GM21619 (cell line): Measurements from ENCODE around the gene HLF.

ENCODE experiments used
- ATAC-seq: cut with Tn5 transposase; IDR thresholded peaks from one replicate; pipeline ENCODE4 v1.9.1; 2021; ENCODE audit not compliant: unreplicated experiment

Gene HLF

DNA sequence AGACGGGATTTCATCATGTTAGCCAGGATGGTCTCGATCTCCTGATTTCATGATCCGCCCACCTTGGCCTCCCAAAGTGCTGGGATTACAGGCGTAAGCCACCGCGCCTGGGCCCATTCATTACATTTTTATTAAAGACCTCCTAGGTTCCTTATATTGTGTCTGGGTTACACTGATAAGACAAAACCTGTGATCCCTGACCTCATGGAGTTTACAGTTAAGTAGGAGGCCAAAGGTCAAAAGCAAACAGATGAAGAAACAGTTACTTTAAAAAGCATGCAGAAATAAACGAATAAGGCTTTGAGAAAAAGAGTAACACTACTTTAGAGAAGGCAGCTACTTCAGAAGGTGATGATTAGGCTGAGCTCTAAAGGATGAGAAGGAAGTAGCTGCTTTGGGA lies 14.9 kb upstream of the HLF start:
- no peak for ATAC-seq

DNA sequence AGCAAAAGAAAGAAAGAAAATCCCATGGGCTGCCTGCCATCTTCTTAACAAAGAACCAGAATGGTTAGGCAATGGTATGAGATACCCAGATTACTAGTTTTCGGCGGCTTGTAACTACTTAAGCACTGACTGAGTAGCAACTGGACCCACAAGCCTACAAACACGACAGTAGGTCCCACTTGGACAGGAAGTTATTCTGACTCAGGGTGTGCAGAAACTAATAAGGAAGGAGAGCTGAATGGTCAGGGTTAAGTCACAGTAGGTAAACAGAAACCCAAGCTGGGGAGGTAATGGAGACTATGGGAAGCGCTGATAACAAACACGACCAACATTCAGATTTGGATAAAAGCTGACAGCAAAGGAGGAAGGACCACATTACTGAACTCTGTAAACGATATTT lies 10.4 kb upstream of the HLF start:
- no peak for ATAC-seq

DNA sequence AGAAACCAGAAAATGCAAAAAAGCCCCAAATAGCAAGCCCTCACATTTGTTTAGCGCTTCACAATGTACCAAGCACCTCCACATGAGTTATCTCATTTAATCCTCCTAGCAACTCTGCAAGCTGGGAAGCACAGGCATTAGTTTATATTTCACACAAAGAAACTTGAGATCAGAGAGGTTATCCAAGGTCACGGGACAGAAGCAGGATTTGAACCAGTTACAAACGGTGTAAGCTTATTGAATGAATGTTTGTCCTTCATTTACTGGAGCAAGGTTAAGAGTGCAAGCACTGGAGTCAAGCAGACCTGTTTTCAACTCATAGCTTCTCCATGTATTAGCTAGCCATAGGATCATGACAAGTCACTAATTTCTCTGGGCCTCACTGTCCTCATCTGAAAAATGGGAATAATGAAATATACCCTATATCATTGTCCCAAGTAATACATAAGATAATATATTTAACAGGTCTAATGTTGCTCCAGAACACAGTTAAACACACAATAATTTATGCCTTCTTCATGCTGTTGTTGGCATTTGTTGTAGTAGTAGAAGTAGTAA lies 6.1 kb upstream of the HLF start:
- ATAC-seq = no peak

DNA sequence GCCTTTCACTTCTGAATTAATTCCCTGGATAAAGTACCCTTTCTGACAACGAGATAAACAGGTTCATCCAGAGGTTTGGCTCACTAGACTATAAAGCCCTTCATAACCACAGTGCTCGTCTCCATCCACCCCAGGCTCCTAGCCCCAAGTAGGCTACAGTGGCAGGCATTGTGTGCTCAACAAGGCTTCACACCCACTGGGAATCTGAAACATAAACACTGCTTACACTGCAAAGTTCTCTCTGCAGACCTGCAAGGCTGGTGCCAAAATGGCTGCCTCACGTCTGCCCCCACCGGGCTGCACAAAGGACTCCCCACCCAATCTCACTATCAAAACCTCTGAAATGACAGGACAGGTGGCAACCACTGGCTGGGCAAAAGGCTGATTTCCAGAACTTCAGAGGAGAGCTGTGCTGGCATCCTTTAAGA lies 5.1 kb upstream of the HLF start:
- ATAC-seq = no peak

DNA sequence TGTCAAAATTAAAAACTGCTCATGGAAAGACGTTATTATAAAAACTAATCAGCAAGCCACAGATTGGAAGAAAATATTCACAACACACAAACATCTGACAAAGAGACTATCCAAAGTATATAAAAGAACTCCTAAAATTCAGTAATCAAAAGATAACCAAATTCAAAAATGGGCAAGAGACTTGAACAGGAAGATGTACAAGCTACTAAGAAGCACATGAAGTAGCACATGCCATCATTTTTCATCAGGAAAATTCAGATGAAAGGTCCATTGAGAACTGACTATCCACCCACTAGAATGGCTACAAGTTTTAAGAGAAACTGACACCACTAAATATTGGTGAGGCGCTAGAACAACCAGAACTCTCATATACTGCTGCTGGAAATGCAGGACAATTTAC lies 3.4 kb upstream of the HLF start:
- ATAC-seq = no peak

DNA sequence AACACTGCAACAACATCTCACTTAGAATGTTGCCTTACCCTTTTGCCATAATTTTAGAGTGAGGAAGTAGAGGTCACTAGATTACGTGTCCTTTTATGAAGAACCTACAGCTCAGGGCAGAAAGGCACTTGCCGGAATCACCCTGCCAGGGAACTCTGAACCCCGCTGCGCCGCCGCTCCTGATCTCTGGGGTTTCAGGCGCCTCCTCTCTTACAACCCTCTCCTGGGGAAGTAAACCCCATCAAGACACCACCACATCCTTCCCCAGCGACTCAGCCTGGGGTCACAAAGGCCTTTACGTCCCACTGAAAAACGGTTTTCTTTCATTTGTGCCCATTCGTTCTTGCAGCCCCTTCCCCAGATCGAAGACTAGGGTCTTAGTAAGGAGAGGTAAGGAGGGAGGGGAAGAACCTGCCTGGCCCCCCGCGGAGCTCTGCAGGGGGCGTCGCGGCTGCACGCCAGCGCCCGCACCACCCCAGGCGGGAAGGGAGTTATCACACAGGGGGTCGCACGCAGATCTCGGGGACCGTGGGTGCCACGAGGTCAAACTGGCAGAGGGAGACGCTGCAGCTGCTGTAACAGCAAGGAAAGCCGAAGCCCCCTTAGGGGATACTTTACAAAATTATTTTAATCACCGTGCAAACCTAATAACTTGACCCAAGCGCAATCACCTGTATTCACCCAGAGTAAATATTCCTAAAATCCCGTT lies 1.0 kb upstream of the HLF start:
- ATAC-seq = no peak

DNA sequence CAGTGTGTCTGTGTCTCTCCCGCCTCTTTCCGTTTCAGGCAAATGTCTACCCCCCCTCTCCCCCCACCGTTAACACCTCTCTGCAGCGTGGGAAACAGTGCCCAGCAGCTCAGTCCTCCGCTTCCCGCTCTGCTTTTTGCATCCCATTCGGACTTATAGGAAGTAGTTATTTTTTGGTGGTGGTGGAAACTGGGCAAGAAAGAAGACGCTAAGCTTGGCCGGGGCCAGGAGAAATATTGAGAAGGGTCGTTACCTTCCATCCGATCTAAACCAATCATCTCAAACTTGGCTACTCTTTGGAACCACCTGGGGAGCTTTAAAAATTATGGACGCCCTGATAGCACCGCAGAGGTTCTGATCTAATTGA lies 499 bp upstream of the HLF start:
- no peak for ATAC-seq

DNA sequence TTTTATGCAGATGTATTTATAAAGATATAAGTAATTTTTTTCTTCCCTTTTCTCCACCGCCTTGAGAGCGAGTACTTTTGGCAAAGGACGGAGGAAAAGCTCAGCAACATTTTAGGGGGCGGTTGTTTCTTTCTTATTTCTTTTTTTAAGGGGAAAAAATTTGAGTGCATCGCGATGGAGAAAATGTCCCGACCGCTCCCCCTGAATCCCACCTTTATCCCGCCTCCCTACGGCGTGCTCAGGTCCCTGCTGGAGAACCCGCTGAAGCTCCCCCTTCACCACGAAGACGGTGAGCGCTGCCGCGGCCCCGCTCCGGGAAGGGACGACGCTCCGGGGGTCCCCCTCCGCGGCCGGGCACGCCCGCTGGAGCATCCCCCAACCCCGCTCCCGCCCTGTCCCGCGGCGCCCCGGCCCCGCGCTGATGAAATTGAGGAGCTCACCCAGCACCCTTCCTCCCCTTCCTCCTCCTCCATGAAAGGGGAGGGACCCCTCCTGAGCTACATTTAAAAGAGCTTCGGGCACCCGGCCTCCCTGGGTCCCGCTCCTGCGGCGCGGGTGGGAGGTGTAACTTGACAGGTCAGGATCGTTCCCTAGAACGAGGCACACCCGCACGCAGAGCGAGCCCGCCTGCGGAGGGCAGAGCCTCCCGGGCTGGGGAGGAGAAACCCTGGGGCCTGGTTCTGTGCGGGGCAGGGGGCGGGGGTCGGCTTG lies 706 bp downstream of the HLF start:
- no peak for ATAC-seq

DNA sequence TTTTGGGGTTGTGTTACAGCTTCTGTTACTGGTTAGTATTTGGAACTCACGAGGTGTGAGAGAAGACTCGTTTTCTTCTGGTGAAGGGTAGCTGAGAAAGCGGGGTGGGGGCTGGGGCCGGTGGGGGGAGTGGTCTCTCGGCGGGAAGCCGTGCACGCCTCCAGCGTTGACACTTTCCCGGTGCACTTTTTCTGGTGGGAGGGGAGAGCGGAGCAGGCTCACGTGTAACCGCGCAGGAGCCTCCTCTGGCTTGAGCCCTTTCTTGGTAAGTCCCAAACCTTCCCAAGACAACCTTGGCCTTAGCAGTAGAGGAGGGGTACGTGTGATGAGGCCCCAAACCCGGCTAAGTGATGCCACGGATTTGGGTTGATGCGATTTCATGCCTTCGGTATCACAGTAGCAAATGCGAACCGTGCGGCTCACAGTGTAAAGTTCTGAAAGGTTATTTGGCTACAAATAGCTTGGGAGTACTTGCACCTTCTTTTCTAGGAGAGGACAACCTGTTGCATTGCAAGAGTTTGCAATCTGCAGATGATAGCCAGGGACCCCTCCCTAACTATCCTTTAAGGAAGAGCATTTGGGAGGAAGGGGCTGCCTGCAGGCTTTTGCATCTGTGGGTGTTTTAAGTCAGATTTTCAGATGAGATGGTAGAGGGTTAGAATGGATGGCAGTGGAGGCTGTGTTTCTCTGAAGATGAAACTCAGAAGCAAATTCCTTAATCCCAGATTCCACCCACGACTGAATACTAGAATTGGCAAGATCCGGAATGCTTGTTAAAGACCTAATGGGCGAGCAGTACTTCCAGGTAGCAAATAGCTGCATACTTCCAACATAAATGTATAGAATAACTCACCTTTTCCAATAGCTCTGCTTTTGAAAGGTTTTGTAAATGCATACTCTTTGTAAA lies 1.5 kb downstream of the HLF start:
- no peak for ATAC-seq

DNA sequence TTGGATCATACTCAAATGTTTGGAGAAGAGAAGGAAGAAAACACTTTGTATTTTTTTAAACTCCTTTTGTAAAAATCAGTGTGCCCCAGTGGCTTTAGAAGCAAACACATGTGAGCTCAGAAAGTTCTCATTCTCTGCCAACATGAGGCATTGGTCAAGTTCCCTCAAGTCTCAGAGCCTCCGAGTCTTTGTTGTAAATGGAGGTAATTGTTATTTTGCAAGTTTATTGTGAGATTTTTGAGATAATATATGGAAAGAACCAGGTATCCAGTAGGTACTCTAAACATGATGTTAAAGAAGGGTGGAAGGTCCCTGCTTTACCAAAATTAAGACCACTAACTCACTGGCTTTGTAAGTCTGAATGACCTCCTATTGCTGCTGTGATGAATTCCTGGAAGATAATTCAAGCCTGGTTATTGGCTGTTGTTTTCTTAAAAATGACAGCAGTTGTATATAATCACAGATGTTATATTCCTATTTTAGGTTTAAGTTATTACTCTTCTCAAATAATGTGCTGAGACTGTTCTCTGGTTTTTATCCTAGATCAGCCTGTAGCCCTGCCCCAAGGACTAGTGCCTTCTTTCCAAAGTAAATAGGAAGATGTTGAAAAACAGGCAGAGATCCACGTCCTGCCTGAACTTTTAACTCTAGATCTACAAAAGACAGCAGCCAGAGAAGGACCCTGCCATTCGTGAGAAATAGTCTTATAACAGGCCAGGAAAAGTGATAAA lies 2.4 kb downstream of the HLF start:
- ATAC-seq = no peak

DNA sequence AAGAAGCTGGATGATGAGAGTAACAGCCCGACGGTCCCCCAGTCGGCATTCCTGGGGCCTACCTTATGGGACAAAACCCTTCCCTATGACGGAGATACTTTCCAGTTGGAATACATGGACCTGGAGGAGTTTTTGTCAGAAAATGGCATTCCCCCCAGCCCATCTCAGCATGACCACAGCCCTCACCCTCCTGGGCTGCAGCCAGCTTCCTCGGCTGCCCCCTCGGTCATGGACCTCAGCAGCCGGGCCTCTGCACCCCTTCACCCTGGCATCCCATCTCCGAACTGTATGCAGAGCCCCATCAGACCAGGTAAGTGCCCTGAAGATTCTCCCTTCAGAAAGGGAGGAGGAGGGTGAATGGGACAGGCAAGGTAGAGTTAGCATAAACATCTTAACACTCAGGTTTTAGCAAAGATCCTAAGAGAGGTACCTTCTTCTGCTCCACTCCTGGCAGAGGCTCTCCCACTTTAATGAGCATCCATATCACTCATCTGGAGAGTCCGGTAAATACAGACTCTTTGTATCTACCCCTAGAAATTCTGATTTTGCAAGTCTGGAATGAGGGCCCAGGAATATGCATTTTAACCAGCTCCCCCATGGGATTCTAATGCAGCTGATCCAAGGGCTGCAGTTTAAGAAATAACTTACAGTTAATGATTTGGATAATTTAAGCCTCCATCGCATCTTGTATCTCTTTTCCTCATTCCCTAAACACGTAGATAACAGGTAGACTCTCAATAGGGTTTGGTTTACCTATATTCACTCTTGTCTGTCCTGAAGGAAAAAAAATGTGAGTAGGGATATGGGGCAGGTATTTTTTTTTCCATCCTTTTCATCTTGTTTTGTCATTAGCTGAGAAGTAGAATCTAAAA lies 3.3 kb downstream of the HLF start:
- no peak for ATAC-seq

DNA sequence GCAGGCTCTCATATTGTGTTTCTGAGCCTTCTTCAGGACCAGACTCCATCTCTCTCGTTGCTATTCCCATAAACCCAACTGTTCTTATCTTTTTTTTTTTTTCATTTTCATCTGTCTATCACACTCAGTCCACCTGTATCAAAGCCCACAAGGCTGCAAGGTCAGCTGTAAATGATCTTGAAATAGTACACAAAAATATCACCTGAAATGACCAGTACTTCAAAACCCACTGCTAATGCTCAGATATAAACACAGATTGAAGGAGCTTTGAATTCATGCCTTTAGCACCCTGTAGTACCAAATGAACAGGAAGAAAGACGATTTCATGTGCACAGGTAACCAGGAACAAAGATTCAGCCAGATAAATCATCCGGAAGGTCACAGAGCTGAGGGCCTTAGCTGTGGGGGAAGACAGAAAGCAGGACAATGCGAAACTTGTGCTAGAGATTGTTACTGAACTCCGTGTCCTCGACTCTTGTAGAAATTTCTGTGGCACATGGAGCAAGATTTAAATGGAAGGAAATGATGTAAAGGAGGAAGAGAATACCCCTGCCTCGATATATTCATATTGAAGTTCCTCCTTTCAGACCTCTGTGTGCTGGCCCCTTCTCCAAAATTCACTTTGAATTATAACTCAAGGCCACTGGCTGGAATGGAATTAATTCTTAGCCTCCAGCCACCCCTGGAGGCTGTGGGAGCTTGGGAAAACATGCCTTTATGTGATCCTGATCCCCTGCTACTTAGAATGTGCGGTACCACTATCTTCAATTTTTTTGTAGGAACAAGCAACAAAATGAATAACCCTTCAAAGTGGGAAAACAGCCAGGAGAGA lies 4.1 kb downstream of the HLF start:
- no peak for ATAC-seq

DNA sequence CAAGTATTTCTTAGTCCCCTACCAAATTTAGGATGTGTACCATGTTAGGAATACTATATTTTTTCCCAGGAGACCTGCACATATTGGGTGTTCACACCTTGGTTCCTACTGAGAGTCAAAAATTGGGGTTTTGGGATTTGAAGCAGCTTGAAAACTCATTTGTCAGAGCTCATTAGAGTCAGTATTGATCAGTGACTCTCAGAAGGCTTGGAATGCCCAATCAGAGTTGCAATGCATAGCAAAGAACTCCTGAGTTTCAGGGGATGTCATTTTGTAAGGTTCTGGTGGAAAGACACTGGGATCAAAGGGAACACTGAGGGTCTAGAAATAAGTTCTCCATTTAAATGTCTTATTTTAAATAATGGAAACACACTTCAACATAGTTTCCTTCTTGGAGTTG lies 5.1 kb downstream of the HLF start:
- no peak for ATAC-seq

DNA sequence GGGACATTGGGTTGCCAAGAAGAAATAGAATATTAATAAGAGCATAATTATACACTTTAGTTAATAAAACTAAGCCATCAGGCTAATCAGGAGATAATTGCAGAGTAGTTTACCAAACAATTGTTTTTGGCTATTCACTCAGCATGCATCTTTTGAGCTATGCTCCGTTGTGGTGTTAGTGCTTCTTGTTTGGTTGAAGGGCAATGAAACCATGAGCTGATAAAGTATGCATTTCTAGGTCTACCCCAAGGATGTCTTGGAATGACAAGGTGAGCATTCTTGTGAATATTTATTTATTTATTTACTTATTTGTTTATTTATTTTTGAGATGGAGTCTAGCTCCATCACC lies 6.4 kb downstream of the HLF start:
- ATAC-seq = no peak

DNA sequence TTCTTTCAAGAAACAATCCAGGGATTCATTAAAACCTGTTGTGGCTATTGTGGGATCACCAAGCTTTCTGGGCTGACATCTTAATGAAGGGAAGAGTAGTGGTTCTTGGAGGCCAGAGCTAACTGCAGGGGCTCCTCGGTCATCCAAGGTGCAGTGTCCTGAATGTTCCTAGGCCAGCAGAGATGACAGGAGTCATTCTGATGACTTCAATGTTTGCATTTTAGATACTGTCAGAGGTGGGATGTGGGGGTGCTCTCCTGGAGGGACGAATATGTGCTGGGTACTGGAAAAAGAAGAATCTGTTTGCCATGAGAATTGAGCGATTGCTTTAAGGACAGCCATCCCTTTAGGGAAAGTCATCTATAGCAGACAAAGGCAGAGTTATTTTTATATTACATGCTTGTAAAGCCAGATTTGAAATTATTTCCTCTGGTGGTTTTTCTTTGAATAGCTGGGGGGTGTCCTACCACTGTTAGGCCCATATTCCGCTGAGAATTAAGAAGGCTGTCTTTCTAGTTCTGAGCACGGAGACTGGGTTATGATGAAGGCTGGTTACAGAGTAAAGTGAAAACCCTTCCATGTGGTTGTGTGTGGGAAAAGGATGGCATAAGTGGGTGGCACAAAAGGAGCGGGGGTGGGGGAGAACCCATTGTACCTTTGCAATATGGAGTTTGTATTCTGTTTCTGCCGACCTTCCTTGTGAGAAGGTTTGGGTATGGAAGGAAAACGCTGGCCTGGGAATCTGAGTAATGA lies 7.4 kb downstream of the HLF start:
- no peak for ATAC-seq

DNA sequence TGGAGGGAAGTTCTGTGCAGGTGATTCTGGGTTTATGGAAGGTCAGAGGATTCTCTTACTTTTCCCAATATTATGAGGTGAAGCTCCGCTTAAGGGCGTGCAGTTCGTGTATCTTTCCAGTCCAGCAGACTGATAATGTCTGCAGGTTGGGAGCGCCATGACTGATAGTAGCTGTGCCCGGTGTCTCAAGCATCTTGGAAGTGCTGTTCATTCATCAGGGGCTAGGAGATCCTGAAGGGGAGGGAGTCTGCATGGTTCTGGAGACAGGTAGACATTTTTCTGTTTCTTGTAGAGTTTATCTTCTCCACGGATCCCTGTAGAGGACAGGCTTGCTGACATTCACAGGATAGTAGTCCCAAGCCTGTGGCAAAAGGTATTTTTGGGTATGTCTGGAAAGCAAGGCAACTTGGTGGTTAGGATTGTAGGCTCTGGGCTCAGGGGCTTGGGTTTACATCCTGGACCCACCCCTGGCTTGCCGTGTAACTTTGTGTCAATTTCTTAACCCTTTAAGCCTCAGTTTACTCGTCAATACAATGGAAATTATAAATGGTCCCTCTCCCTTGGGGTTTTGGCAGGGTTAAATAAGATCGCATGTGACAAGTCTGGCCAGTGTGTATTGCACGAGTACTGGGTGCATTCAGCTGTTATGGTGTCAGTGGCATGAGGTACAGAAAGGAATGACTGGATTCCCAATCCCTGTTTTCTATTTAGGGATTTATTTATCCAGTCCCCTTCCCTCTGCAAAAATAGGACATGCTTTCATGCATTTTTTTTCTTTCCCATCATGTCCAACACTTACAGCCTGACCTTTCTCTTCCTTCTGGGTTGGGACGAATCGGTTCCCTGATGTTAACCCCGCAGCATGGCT lies 8.2 kb downstream of the HLF start:
- ATAC-seq = no peak

DNA sequence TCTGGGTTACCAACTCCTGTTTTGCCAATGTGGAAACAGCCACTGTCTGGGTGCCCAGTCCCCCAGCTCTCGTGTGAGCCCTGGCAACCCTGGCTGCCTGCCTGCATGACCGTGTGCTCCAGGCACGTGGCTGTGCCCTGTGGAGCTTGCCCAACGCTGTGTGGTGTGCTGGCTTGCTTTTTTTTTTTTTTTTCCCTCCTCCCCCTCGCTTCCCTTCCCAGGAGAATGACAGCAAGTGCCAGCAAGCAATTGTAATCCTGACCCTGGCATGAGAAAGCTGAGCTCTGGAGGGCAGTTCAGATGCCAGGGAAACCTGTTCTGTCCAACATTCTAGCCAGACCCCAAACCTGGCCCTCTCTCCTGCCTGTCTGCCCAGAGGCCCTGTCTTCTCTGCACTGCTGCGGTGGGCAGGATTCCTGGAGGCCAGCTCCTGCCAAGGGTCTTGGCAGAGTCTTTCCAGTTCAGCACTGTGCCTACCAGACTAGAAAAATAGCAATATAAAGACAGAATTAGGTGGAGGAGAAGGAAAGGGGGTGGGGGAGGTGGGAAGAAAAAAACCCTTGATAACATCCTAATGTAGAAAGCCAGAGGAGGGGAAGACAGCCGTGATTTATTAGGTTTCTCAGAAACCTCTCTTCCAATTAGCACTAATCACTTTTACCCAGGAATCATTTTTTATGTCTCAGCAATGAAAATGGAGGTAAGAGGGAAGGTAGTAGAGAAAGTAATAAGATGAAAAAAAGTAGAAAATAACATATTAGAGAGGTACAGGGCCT lies 9.0 kb downstream of the HLF start:
- ATAC-seq = no peak
